H7 (cell line): ENCODE results near the gene ARHGDIG. TPM values are rescaled to one million over a fixed set of nuclear protein-coding genes. Genes with fewer than 3 reads are reported as not detected.

Experiments used
- DNase-seq: peaks from one replicate; pipeline ENCODE4 v3.0.0; 2012
- H3K27me3 ChIP-seq: 2 replicates; pipeline ENCODE4 v1.6.0; 2011; ENCODE audit warnings: mild to moderate bottlenecking, low read length; ENCODE audit not compliant: control insufficient read depth, insufficient read depth
- H3K36me3 ChIP-seq: replicated peaks from 2 replicates; pipeline ENCODE4 v1.5.1; 2011; ENCODE audit warnings: low read length; ENCODE audit not compliant: control insufficient read depth, insufficient read depth
- H3K4me3 ChIP-seq: 2 replicates; pipeline ENCODE4 v1.5.1; 2011; ENCODE audit warnings: low read depth, mild to moderate bottlenecking, control low read depth, low read length, moderate library complexity; ENCODE audit not compliant: insufficient read depth
- total RNA-seq: library from RNA; depleted of rRNA; stranded (reverse); fragments of >200 nt; shearing (Covaris generic); gene quantifications from 2 replicates; pipeline ENCODE4 v1.2.3, GENCODE V29; 2014

Gene ARHGDIG
- total RNA-seq, 1 experiment from 2014 or later = 4.0 TPM

DNA sequence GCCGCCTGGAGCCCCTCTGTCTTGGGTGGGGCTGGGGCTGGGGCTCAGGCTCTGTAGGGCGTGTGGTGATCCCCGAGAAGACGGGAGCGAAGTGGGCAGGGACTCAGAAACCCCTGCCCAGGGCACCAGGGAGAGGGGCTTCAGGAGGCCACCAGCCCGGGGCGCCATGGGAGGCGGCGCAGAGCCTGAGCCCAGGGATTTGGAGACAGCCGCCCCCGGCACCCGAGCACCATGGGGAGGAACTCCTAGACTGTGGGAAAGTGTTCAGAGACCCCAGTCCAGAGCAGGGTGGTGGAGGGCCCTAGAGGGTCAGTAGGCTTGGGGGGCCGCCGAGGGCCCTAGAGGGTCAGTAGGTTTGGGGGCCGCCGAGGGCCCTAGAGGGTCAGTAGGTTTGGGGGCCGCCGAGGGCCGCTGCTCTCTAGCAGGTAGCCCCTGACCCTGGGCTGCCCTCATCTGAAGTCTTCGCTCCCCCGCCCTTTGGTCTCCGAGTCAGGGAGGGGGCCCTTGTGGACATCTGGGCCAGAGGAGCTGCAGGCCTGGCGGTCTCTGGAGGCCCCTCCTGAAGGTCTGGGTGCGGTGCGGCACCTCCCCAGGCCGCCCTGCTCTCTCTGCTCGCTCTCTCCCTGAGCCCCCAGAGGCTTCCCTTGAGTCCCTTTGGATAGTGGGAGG is 734 bp downstream of the ARHGDIG start:
- Histone ChIP-seq H3K36me3 (no peaks in the 10 kb centered on the region), H3K27me3 (peaks cover 38% of the 10 kb centered on the region), H3K4me3 (peak overlapping the region; percentile 45)
- peak; percentile 85 for DNase-seq

DNA sequence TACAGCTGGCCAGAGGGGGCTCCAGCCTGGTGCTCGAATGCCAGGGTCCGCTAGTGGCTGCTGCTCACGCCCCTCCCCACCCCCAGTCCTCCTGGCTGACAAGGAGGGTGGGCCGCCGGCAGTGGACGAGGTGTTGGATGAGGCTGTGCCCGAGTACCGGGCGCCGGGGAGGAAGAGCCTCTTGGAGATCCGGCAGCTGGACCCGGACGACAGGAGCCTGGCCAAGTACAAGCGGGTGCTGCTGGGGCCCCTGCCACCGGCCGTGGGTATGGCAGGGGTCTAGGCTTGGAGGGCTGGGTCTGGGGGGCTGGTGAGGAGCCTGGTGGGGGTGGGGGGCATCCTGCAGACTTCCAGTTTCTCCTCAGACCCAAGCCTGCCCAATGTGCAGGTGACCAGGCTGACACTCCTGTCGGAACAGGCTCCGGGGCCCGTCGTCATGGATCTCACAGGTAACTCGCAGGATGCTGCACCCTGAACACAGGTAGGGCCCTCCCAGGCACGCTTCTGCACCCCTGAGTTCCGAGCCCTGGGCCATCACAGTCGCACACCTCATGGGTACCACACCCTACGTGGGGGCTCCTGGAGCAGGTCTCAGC is 1.4 kb downstream of the ARHGDIG start:
- Histone ChIP-seq H3K36me3 (no peaks in the 10 kb centered on the region), H3K4me3 (no peak overlapping the region), H3K27me3 (peaks cover 32% of the 10 kb centered on the region)
- no peak for DNase-seq

DNA sequence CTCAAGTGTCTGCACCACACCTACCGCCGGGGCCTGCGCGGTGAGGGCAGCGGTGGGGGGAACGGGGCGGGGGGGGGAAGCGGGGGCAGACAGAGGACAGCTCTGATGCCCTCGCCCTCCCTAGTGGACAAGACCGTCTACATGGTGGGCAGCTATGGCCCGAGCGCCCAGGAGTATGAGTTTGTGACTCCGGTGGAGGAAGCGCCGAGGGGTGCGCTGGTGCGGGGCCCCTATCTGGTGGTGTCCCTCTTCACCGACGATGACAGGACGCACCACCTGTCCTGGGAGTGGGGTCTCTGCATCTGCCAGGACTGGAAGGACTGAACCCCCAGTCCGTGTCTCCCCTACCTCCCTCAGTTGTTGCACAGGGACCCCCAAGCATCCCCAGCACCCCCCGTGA is 2.1 kb downstream of the ARHGDIG start:
- H3K36me3 ChIP-seq = 0 out of 2 replicates have a peak, but pooled peaks cover 1% of the 10 kb centered on the region

DNA sequence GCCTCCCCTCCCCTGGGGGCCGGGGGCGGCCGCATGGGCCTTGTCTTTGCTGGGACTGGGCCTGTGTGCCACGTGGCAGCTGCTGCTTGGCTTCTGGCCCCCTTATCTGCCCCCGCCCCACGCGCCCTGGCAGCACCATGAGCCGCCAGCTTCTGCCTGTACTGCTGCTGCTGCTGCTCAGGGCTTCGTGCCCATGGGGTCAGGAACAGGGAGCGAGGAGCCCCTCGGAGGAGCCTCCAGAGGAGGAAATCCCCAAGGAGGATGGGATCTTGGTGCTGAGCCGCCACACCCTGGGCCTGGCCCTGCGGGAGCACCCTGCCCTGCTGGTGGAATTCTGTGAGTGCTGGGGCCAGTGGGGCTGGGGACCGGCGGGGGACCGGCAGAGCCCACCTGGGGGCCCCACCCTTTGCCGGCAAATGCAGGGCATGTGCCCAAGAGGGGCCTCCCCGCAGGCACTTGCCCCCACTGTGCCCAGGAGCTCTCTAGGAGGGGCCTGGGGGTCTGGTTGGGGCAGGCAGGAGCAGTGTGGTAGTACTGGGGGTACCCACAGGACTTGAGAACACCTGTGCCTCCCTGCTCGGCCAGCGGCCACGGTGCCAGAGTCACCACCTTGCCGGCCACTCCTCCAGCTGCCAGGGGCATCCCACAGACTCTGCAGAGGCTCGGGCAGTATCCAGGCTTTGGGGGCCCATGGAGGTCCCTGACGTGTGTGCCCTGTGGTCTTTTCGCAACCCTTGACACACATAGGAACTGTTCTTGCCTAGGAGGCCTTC is 2.8 kb downstream of the ARHGDIG start, which contains the start of gene PDIA2:
Gene PDIA2 (plus strand): TSS at position 132 of the 773 bp plus-strand sequence. CDS start 6 bp downstream, at position 138.
- Histone ChIP-seq H3K4me3 (no peak within 1 kb of the TSS), H3K36me3 (peaks cover 2% of the 10 kb centered on the region), H3K27me3 (peaks cover 32% of the 10 kb centered on the region)
- no peak for DNase-seq

More for the DNA sequence above, 2.1 kb downstream of the ARHGDIG start:
- DNase-seq = no peak
- Histone ChIP-seq H3K4me3 (no peak overlapping the region), H3K27me3 (peaks cover 32% of the 10 kb centered on the region)

DNA sequence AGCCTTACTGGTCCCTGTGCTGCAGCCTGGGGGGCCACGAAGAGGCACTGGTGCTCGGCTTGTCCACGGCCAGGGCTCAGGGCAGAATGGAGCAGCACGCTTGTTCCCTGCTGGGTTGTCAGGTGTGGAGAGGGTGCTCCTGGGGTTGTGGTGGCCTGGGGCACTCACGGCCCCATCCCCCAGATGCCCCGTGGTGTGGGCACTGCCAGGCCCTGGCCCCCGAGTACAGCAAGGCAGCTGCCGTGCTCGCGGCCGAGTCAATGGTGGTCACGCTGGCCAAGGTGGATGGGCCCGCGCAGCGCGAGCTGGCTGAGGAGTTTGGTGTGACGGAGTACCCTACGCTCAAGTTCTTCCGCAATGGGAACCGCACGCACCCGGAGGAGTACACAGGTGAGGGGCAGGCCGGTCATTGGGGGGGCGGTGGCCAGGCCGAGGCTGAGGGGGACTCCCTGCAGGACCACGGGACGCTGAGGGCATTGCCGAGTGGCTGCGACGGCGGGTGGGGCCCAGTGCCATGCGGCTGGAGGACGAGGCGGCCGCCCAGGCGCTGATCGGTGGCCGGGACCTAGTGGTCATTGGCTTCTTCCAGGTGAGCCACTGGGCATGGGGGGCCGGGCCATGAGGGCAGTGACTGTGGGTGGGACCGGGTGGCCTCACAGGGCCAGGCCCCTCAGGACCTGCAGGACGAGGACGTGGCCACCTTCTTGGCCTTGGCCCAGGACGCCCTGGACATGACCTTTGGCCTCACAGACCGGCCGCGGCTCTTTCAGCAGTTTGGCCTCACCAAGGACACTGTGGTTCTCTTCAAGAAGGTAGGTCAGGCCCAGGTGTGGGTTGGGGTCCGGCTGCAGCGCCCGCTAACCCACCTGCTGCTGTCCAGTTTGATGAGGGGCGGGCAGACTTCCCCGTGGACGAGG is 4.1 kb downstream of the ARHGDIG start:
- peaks cover 2% of the 10 kb centered on the region for H3K36me3 ChIP-seq

DNA sequence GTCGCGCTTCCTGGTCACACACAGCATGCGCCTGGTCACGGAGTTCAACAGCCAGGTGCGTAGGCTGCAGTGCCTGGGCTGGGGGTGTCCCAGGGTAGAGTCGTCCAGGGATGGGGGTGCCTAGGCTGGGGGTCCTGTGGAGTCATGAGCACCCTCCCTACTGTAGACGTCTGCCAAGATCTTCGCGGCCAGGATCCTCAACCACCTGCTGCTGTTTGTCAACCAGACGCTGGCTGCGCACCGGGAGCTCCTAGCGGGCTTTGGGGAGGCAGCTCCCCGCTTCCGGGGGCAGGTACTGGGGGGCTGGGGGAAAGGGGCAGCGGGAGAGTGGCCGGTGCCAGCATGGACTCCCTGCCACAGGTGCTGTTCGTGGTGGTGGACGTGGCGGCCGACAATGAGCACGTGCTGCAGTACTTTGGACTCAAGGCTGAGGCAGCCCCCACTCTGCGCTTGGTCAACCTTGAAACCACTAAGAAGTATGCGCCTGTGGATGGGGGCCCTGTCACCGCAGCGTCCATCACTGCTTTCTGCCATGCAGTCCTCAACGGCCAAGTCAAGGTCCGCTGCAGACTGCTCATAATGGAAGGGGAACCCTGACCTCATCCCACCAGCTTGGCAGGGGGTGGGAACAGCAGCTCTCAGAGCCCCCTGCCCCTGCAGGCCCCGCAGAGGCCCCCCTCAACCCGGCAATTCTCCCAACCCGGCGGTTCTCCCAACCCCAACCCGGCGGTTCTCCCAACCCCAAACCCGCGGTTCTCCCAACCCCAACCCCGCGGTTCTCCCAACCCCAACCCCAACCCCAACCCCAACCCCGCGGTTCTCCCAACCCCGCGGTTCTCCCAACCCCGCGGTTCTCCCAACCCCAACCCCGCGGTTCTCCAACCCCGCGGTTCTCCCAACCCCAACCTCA is 5.0 kb downstream of the ARHGDIG start:
- H3K27me3 ChIP-seq = peaks cover 14% of the 10 kb centered on the region
- H3K36me3 ChIP-seq = peaks cover 2% of the 10 kb centered on the region
- DNase-seq = no peak
- H3K4me3 ChIP-seq = no peak overlapping the region

More for the DNA sequence above, 4.1 kb downstream of the ARHGDIG start:
- DNase-seq = no peak
- Histone ChIP-seq H3K4me3 (no peak overlapping the region), H3K27me3 (peaks cover 21% of the 10 kb centered on the region)

DNA sequence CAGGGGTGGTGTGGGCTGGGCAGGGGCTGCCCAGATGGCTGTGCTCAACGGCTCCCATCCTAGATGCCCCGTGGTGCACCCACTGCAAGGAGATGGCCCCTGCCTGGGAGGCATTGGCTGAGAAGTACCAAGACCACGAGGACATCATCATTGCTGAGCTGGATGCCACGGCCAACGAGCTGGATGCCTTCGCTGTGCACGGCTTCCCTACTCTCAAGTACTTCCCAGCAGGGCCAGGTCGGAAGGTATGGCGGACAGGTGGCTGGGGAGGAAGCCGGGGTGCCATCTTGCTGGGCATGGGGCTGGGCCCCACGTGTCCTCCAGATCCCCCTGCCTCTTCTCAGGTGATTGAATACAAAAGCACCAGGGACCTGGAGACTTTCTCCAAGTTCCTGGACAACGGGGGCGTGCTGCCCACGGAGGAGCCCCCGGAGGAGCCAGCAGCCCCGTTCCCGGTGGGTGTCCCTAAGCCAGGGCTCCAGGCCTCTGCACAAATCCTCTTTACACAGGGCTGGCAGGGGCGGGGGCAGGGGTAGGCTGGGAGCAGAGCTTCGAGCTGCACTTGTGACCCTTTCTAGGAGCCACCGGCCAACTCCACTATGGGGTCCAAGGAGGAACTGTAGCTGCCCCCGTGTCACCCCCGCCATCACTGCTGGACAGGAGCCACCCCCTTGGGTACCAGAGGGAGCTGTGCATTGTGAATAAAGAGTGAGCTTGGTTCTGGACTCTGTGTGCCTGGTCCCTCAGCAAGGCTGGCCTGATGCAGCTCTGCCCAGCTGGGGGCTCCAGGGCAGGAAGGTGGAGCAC is 6.3 kb downstream of the ARHGDIG start:
- DNase-seq = no peak
- Histone ChIP-seq H3K36me3 (peaks cover 2% of the 10 kb centered on the region), H3K27me3 (peaks cover 2% of the 10 kb centered on the region; the same call in 1 of the 2 replicates), H3K4me3 (no peak overlapping the region)

DNA sequence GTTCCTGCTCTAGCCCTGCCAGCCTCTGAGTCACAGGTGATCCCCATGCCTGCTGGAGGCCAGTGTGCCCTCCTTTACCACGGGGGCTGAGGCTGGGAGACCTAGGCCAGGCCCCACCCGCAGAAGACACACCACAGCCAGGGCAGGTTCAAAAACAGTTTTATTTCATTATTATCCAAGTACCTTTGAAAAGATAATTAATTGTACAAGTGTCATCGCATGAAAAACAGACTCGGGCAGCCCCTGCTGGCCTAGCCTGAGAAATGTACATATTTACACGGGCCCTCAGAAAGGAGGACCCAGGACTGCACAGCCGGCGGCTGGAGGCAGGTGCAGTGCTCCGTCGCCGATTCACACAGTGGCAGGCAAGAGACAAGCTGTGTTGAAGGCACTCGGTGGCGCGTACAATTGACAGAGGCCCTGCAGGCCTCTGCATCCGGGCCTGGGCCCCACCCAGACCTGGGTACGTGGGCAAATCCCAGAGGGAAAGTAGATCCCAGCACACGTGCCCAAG is 7.0 kb downstream of the ARHGDIG start:
- peaks cover 4% of the 10 kb centered on the region for H3K36me3 ChIP-seq
- DNase-seq = no peak
- H3K27me3 ChIP-seq = no peaks in the 10 kb centered on the region
- no peak overlapping the region for H3K4me3 ChIP-seq

DNA sequence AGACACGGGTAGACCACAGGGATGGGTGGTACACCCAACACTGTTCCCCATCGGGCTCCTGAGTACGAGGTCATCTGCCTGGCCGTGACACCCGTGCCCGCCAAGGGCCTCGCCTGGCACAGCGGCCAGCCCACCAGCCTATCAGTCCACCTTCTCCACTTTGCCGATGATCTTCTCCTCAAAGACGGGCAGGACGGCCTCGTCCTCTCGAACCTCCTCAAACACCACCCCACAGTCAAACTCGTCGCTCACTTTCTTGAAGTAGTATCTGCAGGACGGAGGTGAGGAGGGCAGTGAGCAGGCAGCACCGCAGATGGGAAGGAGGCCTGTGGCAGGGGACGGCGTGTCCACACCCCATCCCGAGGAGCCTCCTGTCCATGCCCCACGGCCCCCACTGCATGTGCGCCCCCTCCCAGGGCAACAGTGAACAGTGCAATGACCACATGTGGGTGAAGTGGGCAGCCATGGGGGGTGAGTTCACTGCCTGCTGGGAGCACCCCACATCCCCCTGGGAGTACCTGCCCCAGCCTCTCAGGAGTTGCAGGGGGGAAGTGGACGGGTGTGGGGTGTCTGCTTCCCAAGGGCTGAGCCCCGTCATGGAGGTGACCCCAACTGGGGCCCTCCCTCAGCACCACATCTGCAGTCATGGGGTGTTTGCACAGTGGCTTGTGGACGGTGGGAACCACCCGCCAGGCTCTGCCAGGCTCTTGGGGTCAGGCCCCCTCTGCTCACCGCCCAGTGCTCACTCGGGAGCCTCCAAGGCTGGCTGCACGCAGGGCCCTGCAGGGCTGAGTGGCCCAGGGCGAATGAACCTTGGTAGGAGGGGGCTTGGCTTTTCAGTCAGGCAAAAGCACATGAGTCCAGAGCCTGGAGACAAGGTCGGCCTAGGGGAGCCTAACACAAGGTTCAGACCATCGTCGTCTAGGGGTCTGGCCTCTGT is 7.9 kb downstream of the ARHGDIG start:
- H3K36me3 ChIP-seq = peaks cover 6% of the 10 kb centered on the region
- H3K4me3 ChIP-seq = no peak overlapping the region
- no peaks in the 10 kb centered on the region for H3K27me3 ChIP-seq
- no peak for DNase-seq

DNA sequence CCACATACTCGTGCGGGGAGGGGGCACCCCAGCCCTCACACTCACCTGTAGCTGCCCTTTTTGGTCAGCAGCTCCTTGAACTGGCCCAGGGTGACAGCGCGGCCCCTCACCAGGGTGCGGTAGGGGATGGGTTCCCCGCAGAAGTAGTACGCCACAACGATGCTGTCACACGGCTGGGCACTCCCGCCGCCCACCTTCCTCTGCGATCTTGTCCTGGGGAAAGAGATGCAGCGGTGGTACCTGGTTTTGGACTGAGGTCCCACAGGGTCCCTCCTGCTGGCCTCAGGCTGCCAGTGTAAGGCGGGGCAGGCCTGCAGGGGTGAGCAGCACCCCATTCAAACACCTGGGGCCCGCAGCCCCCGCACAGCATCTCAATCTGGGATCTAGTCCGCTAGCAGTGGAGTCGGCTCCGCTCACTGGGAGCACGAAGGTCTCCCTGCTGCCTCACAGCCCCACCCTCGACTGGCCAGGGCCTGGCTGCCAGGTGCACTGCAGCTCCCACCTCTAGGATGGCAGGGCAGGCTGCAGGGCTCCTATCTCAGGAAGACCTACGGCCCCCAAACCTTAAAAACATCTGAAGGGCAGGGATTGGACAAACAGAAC is 9.1 kb downstream of the ARHGDIG start:
- H3K4me3 ChIP-seq = no peak overlapping the region
- DNase-seq = no peak
- H3K36me3 ChIP-seq = peaks cover 6% of the 10 kb centered on the region
- H3K27me3 ChIP-seq = no peaks in the 10 kb centered on the region

DNA sequence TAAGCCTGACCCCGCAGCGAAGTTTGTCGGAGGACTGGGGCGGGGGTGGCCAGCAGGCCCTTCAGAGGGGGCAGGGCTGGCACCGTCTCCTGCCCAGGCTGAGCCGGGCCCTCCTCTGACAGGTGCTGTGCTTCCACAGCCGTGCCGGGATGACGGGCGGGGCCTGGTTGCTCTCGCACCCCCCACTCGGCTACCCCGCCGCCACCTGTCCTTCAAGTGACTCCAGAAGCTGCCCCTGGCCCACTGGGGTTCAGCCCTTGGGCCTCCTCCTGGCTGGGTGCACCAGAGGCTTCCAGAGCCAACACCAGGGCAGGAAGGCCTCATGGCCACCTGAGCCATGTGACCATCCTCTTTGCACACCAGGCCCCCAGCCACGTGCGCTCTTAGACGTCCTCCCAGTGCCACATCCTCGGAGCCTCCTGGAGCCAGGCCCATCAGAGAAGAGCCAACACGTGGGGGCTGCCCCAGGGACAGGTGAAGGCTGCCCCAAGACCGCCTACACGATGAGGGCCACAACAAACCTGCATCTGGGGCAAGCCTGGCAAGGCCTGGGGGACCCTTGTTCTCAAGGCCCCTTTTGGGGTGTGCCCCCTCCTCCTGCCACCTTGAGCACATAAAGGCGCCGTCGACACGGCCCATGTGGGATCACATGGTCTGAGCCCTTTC is 9.8 kb downstream of the ARHGDIG start:
- H3K36me3 ChIP-seq = peaks cover 6% of the 10 kb centered on the region
- no peak overlapping the region for H3K4me3 ChIP-seq
- DNase-seq = no peak
- H3K27me3 ChIP-seq = no peaks in the 10 kb centered on the region
